GM19238 (cell line): Measurements from ENCODE around the gene COPZ1.

Source experiments
- DNase-seq: peaks from one replicate; pipeline ENCODE4 v3.0.0; 2011; ENCODE audit warnings: low spot score; ENCODE audit not compliant: insufficient read length

COPZ1 gene

DNA sequence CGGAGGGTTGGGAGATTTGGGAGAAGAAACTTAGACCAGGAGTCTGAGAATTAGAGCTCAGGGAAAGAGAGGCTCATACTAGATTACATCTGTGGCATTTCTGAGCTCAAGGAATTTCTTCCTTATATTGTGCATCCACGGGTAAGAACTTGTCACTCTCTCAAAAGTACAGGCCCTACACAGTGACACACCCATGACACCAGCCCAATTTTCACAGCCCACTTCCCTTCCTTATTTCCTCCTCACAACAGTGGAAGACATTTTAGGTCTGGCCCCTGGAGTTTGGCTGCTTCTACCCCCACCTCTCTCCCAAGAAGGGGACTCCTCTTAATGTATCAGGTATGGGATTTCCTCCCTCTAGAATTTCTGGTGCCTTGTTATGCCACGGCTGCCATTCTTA lies 68.8 kb downstream of the COPZ1 start:
- DNase-seq, result no peak

GRCh38 chr12:54394281-54394719 lies 69.4 kb downstream of the COPZ1 start:
- no peak for DNase-seq

- no peak for DNase-seq
Measured at GRCh38 chr12:54394986-54395385, 70.1 kb downstream of the COPZ1 start.

DNA sequence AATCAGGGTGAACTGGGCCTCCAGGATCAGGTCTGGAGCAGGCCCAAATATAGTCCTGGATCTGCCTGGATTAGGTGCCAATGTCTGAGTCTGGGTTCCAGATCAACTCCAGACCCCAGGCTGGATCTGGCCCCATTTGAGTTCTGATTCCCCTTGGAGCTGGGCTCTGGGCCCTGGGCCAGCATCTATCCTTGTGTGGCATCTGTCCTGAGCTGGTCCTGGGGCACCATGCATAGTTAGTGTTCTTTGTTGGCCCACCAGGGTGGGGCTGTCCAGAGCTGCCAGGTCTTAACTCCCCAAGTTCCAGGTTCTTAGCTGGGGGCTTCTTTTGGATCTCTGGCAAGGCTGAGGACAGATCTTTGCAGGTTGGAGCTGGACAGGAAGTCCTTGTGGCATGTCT lies 70.6 kb downstream of the COPZ1 start:
- DNase-seq, result no peak

- DNase-seq, result no peak
Measured at GRCh38 chr12:54397157-54397556, 72.2 kb downstream of the COPZ1 start.

DNA sequence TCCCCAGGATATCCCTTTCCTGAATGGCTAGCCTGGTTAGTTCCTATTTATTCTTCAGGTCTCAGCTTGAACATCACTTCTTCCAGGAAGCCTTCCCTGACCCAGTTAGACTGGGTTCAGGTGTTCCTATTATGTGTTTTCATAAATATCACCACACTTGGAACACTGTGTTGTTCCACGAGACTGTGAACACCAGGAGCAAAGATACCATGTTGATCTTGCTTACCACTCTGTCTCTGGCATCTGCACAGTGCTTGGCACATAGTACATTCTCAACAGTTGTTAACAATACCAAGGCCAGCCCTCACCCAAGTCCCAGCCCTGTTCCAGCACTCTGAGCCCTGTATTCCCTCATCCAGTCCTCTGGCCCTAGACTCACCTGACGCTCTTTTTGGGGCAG lies 73.3 kb downstream of the COPZ1 start:
- no peak for DNase-seq

DNA sequence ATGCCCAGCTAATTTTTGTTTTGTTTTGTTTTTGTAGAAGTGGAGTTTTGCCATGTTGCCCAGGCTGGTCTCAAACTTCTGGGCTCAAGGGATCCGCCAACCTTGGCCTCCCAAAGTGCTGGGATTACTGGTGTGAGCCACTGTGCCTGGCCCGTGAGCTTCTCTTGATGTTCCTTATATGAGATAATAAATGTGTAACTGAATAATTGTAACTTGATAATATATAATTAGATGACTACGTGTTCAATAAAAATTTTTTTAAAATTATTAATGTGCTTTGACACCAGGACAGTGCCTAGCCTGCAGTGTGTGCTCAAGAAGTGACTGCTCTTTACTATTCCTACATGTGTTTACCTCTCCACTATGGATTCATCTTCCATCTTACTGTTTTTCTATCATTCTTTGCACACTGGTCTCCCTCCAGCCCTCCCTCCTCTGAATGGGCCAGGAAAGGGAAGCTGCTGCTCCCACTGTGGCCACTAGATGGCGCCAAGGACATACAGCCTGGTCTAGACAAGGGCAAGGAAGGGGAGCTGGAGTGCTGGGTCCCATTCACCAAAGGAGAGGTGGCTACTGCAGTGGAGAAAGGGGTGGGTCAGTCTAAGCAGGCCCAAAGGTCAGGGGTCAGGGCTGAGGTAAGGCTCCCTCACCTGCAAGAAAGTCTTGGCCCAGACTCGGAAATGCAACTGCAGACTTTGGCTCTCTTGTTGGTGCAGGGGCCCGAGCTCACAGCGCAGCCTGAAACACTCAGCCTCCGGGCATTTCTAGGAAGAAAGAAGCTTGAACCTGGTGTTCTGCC lies 74.3 kb downstream of the COPZ1 start:
- peak; percentile 85 for DNase-seq

DNA sequence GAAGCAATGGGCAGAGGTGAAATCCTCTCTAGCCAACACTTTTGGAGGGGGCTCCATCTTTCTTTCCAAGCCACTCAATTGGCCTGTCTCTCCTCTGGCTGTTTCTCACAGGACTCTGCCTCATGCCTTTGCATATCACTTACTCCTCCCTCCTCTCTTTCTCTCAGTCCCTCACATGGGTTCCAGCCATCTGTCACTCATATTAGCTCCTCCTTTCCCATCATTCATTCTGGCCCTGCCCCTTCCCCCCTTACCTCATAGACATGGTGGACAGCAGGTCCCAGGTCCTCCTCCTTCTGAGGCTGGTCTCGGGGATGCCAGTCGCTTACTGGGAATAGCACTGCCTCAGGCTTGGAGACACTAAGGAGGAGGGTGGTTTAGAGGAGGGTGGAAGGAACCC lies 76.2 kb downstream of the COPZ1 start:
- no peak for DNase-seq
